ENCODE measurements around the gene ENPP7.
A peak's percentile ranks its signal among the peaks of the same experiment; 100 is the strongest.

The ENPP7 gene

DNA sequence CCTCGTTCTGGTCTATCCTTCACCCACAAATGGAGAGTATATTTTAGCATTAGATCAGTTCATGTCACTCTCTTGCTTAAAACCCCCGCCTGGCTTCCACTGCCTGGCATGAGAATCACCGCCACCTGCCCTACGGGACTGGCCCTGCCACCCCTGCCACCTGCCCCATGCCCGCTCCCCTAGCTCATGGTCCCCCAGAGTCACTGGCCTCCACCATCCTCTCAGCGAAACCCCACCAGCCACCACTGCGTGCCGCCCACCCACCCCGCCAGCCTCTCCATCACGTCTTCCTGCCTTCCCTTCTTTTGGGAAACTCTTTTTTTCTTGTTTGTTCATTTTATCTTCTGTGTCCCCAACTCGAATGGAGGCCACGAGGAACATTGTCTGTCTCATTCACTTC is 982 bp upstream of the ENPP7 start:
- no peak for DNase-seq (ENCODE audit: low spot score)
- no peak for TF ChIP-seq CTCF (IDR thresholded peaks at IDR 0.05; ENCODE audit: borderline replicate concordance, control extremely low read depth, extremely low read depth, insufficient read depth, missing control alignments)
- in situ Hi-C loops (cut with MboI; ENCODE audit: low sequenced_read_pairs, unreplicated experiment): no loop called here

DNA sequence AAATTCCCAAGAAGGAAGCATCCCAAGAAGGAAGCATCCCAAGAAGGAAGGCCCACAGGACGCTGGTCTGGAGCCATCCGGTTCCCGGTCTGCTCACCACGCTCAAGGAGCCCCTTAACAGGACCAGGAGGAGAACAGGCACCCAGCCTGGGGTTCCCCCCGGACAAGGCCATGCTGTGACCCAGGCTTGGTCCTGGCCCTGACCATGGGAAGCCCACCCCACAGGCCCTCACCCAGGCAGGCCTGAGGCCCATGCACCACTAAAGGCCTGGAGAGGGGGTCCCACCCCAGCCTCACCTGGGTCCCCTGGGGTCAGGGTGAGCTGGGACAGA is 340 bp upstream of the ENPP7 start:
- in situ Hi-C loops (cut with MboI; ENCODE audit: low sequenced_read_pairs, unreplicated experiment): no loop called here
- no peak for DNase-seq (ENCODE audit: low spot score)
- no peak for TF ChIP-seq CTCF (IDR thresholded peaks at IDR 0.05; ENCODE audit: borderline replicate concordance, control extremely low read depth, extremely low read depth, insufficient read depth, missing control alignments)

GRCh38 chr17:79732254-79732653 is 1.5 kb downstream of the ENPP7 start:
- DNase-seq (ENCODE audit: low spot score): no peak
- in situ Hi-C loops (cut with MboI; ENCODE audit: low sequenced_read_pairs, unreplicated experiment): no loop called here
- TF ChIP-seq CTCF (IDR thresholded peaks at IDR 0.05; ENCODE audit: borderline replicate concordance, control extremely low read depth, extremely low read depth, insufficient read depth, missing control alignments): no peak

GRCh38 chr17:79732804-79733691 is 2.3 kb downstream of the ENPP7 start:
- TF ChIP-seq CTCF (IDR thresholded peaks at IDR 0.05; ENCODE audit: borderline replicate concordance, control extremely low read depth, extremely low read depth, insufficient read depth, missing control alignments): no peak
- peak; percentile 82 for DNase-seq (ENCODE audit: low spot score)
- in situ Hi-C loops (cut with MboI; ENCODE audit: low sequenced_read_pairs, unreplicated experiment): no loop called here

DNA sequence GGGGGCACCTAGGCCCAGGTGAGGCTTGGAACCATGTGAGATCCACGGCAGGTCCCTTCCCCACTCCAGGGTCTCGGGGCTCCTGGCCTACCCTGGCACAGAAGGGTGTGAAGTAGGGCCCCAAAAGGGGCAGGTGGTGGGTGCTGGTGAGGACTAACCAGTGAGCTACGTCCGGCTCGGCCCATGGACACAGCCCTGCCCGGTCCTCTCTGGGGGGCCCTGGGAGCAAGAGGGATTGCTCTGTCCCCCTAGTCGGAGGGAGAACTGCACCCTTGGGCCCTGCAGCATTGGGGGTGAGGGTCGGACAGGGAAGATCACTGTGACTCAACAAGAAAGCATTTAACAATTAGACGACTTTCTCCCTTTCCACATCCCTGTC is 2.9 kb downstream of the ENPP7 start:
- TF ChIP-seq CTCF (IDR thresholded peaks at IDR 0.05; ENCODE audit: borderline replicate concordance, control extremely low read depth, extremely low read depth, insufficient read depth, missing control alignments): no peak
- in situ Hi-C loops (cut with MboI; ENCODE audit: low sequenced_read_pairs, unreplicated experiment): no loop called here
- DNase-seq (ENCODE audit: low spot score): no peak

- in situ Hi-C loops (cut with MboI; ENCODE audit: low sequenced_read_pairs, unreplicated experiment): no loop called here
- TF ChIP-seq CTCF (IDR thresholded peaks at IDR 0.05; ENCODE audit: borderline replicate concordance, control extremely low read depth, extremely low read depth, insufficient read depth, missing control alignments): no peak
- DNase-seq (ENCODE audit: low spot score): no peak
These were observed 4.4 kb downstream of the ENPP7 start for GRCh38 chr17:79735096-79735495.

All from GM13976 (cell line).